GM12878 (cell line): ENCODE results near the gene MEI1.

Source experiments
- EGR1 ChIP-seq, 2 experiments: IDR thresholded peaks; 1 replicate in 1 of 2; 2 replicates in 1 of 2; pipeline ENCODE4 v1.6.1; 2011 to 2012; ENCODE audit warnings: low read depth in 2 of 2, low read length in 2 of 2, borderline replicate concordance in 1 of 2, mild to moderate bottlenecking in 1 of 2, moderate library complexity in 1 of 2
- EP300 ChIP-seq, 2 experiments: fragments of 150-350 bp in 1 of 2; IDR thresholded peaks; 2 replicates each; pipeline ENCODE4 v1.6.1; 2011 to 2012; ENCODE audit warnings: low read depth in 2 of 2, low read length in 2 of 2, borderline replicate concordance in 1 of 2, improper control_type of control experiment in 1 of 2, inconsistent platforms in 1 of 2; ENCODE audit not compliant: control insufficient read depth in 1 of 2
- POLR2AphosphoS5 ChIP-seq: IDR thresholded peaks from 2 replicates; pipeline ENCODE4 v1.6.1; 2011; ENCODE audit warnings: mild to moderate bottlenecking, low read length, inconsistent platforms
- RAD21 ChIP-seq: IDR thresholded peaks from 2 replicates; pipeline ENCODE4 v1.6.1; 2011; ENCODE audit warnings: mild to moderate bottlenecking, low read depth, low read length, moderate library complexity; ENCODE audit not compliant: insufficient read depth
- SPI1 ChIP-seq: IDR thresholded peaks from 2 replicates; pipeline ENCODE4 v1.6.1; 2011; ENCODE audit warnings: low read depth, mild to moderate bottlenecking, low read length, moderate library complexity, borderline replicate concordance; ENCODE audit not compliant: insufficient read depth
- TF ChIP-seq, protein P1 (sequence below): fragments of 450-650 bp; IDR thresholded peaks from 2 replicates; pipeline ENCODE4 v1.6.1; 2017; ENCODE audit warnings: mild to moderate bottlenecking
- TF ChIP-seq, protein P2 (sequence below), 3 experiments: IDR thresholded peaks in 2 of 3; conservative IDR thresholded peaks in 1 of 3; 2 replicates each; pipeline ENCODE4 v1.5.1; 2011; ENCODE audit warnings: low read depth in 3 of 3, low read length in 3 of 3, mild to moderate bottlenecking in 3 of 3, control low read depth in 2 of 3, moderate library complexity in 2 of 3, inconsistent platforms in 1 of 3, mixed read lengths in 1 of 3; ENCODE audit not compliant: control insufficient read depth in 2 of 3, insufficient read depth in 1 of 3; ENCODE audit errors: extremely low read depth in 1 of 3
- TF ChIP-seq, protein P3 (sequence below): IDR thresholded peaks from 2 replicates; pipeline ENCODE4 v1.6.1; 2011; ENCODE audit warnings: low read depth, mild to moderate bottlenecking, low read length, moderate library complexity, borderline replicate concordance; ENCODE audit errors: extremely low read depth
- TF ChIP-seq, protein P4 (sequence below): IDR thresholded peaks from 2 replicates; pipeline ENCODE4 v1.6.1; 2011; ENCODE audit warnings: borderline replicate concordance, low read depth, mild to moderate bottlenecking, moderate library complexity, mixed read lengths, low read length; ENCODE audit not compliant: insufficient read depth; ENCODE audit errors: extremely low read length

DNA sequence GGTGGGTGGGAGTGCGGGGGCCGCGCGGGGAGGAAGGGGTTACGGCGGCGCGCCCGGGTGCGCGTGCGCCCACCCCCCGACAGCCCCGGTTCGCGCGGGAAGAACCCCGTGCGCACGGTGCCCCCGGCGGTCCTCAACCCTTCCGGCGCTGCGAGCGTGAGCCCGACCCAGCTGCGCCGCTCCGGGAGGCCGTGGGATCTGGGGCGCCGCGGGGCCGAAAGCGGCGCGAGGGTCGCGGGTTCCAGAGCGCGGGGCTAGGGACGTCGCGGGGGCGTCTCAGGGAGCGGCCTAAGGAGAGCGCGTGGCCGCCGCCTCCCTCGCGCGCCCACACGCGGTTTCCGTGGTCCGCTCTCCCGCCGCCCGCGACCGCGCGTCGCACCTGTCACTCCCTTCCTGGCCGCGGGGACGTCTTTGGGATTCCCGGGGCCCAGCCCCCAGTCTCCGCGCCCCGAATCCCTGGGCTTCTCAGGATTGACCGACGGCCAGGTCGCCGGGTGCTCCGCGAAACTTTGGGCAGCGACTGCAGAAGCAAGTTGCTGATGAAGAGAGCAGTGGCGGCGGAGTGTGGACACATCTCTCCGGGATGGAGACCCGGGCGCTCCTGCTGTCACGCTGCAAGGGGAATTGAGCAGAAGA, 134.2 kb downstream of the MEI1 start:
- TF ChIP-seq RAD21 (no peak), POLR2AphosphoS5 (no peak), EGR1 (IDR thresholded peaks at IDR 0.05; ENCODE audit: borderline replicate concordance in 1 of 2, low read depth in 2 of 2, low read length in 2 of 2) (peak in 1 of 2 experiments; percentile 88; a peak in 2 of 3 replicates), EP300 (IDR thresholded peaks at IDR 0.05; ENCODE audit: borderline replicate concordance in 1 of 2, control insufficient read depth in 1 of 2, low read depth in 2 of 2, low read length in 2 of 2) (no peak), SPI1 (no peak)
- TF ChIP-seq, protein P1, sequence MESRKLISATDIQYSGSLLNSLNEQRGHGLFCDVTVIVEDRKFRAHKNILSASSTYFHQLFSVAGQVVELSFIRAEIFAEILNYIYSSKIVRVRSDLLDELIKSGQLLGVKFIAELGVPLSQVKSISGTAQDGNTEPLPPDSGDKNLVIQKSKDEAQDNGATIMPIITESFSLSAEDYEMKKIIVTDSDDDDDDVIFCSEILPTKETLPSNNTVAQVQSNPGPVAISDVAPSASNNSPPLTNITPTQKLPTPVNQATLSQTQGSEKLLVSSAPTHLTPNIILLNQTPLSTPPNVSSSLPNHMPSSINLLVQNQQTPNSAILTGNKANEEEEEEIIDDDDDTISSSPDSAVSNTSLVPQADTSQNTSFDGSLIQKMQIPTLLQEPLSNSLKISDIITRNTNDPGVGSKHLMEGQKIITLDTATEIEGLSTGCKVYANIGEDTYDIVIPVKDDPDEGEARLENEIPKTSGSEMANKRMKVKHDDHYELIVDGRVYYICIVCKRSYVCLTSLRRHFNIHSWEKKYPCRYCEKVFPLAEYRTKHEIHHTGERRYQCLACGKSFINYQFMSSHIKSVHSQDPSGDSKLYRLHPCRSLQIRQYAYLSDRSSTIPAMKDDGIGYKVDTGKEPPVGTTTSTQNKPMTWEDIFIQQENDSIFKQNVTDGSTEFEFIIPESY, result no peak
- TF ChIP-seq, protein P2, sequence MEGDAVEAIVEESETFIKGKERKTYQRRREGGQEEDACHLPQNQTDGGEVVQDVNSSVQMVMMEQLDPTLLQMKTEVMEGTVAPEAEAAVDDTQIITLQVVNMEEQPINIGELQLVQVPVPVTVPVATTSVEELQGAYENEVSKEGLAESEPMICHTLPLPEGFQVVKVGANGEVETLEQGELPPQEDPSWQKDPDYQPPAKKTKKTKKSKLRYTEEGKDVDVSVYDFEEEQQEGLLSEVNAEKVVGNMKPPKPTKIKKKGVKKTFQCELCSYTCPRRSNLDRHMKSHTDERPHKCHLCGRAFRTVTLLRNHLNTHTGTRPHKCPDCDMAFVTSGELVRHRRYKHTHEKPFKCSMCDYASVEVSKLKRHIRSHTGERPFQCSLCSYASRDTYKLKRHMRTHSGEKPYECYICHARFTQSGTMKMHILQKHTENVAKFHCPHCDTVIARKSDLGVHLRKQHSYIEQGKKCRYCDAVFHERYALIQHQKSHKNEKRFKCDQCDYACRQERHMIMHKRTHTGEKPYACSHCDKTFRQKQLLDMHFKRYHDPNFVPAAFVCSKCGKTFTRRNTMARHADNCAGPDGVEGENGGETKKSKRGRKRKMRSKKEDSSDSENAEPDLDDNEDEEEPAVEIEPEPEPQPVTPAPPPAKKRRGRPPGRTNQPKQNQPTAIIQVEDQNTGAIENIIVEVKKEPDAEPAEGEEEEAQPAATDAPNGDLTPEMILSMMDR (IDR thresholded peaks at IDR 0.05 in 2 of 3, conservative IDR thresholded peaks at IDR 0.05 in 1 of 3; ENCODE audit: control insufficient read depth in 2 of 3, extremely low read depth in 1 of 3, insufficient read depth in 1 of 3, low read depth in 3 of 3, low read length in 3 of 3), result no peak
- TF ChIP-seq, protein P3, sequence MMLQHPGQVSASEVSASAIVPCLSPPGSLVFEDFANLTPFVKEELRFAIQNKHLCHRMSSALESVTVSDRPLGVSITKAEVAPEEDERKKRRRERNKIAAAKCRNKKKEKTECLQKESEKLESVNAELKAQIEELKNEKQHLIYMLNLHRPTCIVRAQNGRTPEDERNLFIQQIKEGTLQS, result no peak
- TF ChIP-seq, protein P4, sequence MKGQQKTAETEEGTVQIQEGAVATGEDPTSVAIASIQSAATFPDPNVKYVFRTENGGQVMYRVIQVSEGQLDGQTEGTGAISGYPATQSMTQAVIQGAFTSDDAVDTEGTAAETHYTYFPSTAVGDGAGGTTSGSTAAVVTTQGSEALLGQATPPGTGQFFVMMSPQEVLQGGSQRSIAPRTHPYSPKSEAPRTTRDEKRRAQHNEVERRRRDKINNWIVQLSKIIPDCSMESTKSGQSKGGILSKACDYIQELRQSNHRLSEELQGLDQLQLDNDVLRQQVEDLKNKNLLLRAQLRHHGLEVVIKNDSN, result no peak
